ENCODE results near the gene EIF2B5.
"Not testable (repeated sequence)": the region's sequence is repeated elsewhere in the genome, so short reads cannot be mapped to it uniquely, and the experiment has no call there.

EIF2B5 gene

DNA sequence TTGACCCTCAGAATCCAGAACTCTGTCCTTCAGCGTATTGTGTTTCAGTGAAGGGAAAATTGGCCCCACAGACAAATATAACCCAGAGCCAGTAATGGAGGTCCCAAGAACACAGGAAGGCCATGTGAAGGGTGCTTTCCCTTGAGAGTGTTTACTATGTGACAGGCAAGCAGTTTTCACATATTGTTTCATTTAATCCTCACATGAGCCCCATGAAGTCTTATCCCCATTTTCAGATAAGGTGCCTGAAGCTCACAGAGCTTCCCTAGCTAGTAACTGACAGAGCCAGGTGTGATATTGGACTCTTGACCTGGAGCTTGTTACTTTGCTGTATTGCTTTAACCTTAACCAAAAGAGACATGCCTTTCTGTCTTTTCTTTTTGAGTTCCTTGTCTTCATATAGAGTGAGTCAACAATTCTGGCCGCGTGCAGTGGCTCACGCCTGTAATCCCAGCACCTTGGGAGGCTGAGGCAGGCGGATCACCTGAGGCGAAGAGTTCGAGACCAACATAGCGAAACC, 10.7 kb downstream of the EIF2B5 start:
- DNase-seq (ENCODE audit: low read depth) = no peak

DNA sequence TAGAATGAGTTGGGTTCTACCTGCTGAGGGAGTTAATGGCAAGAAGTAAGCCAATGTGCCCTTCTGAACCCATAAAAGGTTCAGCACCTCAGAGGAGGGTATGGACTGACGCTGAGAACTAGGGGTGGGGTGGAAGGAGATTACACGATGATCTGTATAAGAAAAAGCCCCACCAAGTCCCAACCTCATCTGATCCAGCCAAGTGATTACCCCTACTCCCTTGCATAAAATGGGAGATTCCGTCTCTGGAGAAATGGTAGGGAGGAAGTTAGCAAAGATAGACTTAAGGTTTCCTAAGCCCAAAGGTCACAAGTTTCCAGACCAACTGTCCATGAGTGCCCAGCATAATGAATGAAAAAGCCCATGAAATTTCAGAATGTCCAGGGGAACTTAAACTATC, 12.9 kb downstream of the EIF2B5 start:
- DNase-seq (ENCODE audit: low read depth) = no peak

DNA sequence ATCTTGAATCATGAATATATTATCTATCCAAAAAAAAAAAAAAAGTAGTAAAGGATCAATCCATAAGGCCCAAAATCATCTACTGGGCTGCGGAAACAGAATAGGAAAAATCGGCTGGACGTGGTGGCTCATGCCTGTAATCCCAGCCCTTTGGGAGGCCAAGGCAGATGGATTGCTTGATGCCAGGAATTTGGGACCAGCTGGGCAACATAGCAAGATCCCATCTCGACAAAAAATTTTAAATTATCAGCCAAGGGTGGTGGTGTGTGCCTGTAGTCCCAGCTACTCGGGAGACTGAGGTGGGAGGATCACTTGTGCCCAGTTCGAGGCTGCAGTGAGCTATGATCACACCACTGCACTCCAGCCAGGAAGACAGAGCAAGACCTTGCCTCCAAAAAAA, 14.0 kb downstream of the EIF2B5 start:
- DNase-seq (ENCODE audit: low read depth) = no peak

DNA sequence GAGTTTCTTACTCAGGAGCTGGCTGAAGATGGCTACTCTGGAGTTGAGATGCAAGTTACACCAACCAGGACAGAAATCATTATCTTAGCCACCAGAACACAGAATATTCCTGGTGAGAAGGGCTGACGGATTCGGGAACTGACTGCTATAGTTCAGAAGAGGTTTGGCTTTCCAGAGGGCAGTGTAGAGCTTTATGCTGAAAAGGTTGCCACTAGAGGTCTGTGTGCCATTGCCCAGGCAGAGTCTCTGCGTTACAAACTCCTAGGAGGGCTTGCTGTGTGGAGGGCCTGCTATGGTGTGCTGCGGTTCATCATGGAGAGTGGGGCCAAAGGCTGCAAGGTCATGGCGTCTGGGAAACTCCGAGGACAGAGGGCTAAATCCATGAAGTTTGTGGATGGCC, 14.6 kb downstream of the EIF2B5 start:
- not testable (repeated sequence) for DNase-seq (ENCODE audit: low read depth)

DNA sequence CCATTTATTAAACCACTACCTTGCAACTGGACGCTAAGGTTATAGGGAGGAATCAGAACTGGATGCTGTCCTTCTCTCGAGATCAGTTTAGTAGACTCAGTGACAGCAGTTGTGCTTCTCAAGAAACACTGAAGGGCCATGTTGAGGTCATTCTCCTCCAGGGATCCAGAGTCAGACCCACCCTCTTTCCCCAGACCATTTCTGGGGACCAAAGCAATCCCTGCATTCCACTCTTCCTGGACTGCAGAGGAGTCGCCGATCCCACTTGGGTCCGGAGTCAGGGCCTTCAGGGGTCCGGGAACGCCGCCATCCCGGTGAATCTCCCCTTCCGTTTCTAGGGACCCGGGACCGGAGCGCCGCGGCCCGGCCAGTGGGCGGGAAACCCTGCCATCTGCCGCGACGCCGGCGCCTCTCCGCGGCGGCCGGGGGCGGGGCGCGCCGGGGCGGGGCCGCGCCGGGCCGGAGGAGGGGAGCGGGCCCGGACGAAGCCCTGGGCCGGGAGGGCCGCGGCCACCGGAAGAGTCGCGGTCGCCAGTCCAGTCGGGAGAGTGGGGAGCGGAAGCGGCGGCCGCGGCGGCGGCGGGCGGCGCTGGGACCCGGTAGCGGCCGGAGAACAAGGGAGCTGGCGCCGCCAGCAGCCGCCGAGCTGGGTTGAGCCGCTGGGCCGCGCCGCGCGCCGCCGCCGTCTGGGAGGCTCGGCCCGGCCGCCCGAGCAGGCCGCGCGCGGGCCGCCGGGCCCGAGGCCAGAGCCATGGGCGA, 19.9 kb downstream of the EIF2B5 start, which contains the start of gene DVL3:
Gene DVL3, plus strand, starts transcription at position 493 of the 759 bp plus-strand sequence. Its CDS starts 259 bp downstream, at position 752.
- peak; percentile 48 for DNase-seq (ENCODE audit: low read depth)

DNA sequence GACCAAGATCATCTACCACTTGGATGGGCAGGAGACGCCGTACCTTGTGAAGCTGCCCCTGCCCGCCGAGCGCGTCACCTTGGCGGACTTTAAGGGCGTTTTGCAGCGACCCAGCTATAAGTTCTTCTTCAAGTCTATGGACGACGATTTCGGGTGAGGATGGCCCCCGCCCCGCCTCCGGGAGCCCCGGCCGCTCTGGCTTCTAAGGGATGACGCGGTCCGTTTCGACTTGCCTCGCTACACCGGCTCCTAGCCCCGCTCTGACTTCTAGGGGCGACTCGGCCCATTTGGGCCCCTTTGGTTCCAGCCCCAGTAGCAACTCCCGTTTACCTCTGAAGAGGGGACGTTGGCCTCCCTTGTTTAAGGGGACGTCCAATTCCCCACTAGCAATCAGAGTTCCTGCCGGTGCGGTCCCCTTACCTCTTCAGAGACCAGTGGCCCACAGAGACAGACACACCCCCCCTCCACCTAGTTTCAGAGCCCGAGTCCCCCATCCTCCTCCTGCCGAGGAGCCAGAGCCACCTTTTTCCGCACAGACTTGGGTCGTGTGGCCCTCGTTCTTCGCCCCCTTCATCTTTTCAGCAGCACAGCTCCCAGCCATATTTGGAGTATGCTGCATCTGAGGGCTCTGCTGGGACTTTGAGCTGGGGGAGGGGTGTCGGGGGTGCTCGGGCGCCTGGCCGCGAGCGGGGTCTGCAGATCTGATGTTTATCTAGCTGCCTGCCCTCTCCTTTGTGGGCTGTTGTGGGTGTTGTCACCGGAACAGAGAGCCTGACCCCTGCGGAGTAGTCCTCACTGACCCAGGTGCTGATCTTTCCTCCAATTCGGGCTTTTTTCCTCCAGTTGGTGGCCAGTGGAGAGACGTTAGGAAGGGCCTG, 20.7 kb downstream of the EIF2B5 start:
- peak; percentile 33 for DNase-seq (ENCODE audit: low read depth)

DNA sequence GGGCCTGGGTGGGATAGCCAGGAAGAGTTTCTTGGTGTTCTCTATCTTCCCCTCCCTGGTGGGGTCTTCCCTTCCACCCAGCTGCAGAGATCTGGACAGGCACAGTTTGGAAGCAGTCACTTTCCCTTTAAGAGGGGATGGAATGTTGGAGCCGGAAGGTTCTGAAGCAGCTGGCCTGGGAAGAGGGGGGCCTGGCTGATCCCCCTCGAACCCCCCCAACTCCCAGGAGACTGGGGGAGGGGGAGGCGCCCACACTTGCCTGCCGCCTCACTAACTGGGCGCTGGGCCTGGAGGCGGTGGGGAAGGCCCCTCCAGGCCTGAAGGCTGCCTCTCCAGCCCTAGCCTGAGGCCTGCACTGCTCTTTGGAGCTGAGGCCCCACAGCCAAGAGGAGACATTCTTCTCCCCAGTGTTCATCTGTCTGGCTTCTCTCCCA, 21.4 kb downstream of the EIF2B5 start:
- no peak for DNase-seq (ENCODE audit: low read depth)

DNA sequence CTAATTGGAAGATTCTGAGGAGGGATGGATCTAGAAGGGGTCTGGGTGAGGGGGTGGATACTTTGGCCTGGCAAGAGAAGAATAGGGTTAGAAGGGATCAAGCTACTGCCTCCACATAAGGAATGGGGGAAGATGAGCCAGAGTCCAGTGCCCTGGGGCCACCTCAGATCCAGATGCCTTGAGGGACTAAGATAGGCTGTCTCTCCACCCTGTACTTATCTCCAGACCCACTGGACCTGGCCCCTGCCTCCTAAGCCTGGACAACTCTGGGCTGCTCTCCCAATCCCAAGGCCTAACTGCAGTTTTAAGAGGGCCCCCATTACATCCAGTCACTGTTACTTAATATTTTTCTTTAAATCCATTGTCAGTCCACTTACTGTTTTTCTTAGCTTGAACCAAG, 22.0 kb downstream of the EIF2B5 start:
- DNase-seq (ENCODE audit: low read depth) = no peak

DNA sequence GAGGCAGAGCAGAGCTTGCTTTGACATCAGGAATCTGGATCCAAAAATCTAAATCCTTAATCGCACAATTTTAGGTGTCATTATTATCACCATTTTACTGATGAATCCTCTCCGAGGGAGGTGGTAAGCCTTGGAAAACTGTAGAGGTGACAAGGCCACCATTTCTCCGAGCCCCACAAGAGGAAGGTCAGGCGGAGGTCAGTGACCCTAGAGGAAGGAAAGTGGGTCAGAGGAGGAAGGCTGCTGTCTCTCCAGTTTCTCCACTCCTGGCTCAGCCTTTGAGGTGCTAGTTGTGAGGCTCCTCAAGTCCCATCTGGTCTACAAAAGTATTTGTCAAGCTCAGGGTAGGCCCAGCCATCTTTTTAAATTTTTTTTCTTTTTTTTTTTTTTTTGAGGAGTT, 23.2 kb downstream of the EIF2B5 start:
- no peak for DNase-seq (ENCODE audit: low read depth)

DNA sequence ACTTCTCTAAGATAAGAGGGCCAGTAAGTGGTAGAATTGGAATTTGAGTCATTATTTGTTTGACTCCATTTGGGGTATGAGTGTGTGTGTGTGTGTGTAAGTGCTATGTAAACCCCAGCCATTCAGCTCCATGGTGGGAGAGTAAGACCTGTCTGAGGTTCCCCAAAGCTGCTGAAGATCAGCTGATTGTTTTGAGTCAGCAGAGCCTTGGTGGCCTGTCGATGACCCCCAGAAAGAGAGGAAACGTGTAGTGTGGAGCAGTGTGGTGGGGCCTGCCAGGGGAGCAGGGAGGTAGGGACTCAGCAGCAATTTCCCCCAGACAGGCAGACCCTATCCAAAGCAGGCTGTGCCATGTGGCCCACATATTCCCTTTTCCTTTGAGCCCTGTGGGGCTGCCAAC, 25.3 kb downstream of the EIF2B5 start:
- DNase-seq (ENCODE audit: low read depth) = no peak

DNA sequence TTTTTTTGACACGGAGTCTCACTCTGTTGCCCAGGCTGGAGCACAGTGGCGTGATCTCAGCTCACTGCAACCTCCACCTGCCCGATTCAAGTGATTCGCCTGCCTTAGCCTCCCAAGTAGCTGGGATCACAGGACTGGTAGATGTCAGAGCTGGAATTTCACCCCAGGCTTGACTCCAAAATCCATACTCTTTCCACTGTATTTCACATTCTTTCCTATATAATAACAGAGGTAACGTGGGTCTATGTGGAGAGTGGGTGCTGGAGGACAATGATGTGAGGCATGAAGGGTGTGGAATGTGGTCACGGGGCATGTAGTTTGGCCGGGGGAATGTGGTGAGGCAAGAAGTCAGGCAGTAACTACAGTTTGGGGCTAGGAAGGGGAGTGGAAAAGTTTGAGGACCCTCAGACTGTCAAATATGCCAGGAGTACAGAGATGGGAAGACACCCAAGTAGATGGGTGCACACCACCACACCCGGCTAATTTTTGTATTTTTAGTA, 27.5 kb downstream of the EIF2B5 start:
- not testable (repeated sequence) for DNase-seq (ENCODE audit: low read depth)

DNA sequence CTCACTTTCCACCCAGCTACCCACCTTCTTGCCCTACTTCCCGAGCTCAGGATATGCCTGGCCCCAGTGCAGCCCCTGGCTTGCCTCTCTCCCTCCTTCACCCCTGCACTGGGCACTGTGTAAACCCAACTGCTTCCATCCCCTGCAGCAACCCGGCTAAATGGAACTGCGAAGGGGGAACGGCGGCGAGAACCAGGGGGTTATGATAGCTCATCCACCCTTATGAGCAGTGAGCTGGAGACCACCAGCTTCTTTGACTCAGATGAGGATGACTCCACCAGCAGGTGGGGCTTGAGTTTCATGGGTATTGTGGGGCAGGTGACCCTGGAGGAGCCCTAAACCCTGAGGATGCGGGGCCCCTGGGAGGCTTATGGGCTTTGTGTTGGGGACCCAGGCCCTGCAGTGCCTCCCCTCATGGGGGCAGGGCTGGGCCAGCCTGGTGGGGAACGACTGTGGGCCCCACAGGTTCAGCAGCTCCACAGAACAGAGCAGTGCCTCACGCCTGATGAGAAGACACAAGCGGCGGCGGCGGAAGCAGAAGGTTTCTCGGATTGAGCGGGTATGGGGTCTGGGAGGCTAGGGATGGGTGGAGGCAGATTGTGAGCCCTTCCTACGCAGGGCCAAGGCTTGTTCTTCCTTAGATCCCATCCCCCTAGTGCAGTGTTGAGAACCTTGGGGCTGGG, 29.6 kb downstream of the EIF2B5 start:
- no peak for DNase-seq (ENCODE audit: low read depth)

DNA sequence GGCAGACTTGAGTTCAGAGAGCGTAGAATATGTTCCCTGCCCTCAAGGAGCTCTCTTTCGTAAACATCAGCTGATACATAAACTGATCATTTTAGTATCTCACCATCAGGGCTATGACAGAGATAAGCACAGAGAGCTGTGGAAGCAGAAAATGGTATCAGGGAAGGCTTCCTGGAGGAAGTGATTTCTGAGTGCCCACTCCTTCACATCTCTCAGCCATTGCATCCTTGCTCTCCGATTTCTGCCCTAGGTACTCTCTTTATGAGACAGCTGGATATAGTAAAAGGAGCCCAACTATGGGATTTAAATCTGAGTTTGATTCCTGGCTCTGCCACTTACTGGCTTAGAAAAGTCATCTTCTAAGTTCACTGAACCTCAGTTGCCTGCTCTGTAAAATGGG, 30.4 kb downstream of the EIF2B5 start:
- no peak for DNase-seq (ENCODE audit: low read depth)

DNA sequence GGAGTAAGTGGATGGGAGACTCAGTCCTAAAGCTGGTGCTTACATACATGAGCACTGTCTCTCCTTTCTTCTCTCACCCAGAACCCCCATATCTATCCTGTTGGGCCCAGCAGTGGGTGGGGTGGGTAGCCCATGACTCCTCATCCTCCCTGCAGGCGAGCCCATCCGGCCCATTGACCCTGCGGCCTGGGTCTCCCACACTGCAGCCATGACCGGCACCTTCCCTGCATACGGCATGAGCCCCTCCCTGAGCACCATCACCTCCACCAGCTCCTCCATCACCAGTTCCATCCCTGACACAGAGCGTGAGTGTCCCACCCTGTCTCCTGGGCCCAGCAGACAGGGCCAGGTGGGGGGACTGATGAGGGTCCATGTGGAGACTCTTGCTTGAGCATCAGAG, 31.5 kb downstream of the EIF2B5 start:
- DNase-seq (ENCODE audit: low read depth) = no peak

DNA sequence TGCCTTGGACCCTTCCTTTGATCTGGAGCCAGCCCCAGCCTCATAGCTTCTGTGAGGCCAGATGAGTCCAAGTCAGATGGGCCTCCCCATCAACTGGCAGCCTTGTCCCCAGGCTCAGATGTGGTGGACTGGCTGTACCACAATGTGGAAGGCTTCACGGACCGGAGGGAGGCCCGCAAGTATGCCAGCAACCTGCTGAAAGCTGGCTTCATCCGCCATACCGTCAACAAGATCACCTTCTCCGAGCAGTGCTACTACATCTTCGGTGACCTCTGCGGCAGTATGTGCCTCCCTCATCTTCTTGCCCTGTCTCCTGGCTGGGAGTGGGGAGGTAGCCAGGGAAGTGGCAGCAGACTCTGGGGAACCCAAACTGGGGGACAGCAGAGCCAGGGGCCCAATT, 32.6 kb downstream of the EIF2B5 start:
- no peak for DNase-seq (ENCODE audit: low read depth)

DNA sequence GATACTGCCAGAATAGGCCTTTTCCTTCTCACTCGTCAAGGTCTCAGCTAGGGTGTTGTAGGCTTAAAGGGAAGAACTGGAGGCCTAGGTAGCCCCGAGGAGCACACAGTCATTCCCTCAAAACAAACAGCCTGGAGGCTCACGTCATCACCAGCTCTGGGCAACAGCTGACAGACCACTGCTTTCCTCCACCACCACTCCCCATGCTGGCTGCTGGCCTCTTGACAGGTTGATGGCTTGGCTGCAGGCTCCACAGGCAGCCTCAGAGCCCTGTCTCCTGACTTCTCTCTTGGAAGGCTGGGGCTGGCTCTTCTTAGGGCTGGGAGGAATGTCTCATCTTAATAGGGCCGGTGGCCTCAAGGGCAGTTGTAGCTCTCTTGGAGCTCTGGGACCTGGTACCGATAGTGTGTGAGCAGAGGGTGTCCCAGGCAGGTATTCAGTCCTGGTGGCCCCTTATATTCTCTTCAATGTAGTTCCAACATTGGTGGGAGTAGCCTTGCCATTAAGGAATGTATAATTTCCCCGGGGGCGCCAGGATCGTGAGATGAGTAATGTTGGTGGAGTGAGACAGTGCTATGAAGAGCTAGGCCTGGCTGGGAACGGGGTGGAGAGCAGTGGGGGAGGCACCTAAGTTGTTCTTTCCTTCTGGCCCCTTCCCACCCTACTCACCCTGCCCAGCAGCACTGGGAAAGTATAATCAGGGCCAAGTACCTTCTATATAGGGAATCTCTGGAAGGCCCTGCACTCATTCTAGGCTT, 33.4 kb downstream of the EIF2B5 start:
- DNase-seq (ENCODE audit: low read depth) = no peak

DNA sequence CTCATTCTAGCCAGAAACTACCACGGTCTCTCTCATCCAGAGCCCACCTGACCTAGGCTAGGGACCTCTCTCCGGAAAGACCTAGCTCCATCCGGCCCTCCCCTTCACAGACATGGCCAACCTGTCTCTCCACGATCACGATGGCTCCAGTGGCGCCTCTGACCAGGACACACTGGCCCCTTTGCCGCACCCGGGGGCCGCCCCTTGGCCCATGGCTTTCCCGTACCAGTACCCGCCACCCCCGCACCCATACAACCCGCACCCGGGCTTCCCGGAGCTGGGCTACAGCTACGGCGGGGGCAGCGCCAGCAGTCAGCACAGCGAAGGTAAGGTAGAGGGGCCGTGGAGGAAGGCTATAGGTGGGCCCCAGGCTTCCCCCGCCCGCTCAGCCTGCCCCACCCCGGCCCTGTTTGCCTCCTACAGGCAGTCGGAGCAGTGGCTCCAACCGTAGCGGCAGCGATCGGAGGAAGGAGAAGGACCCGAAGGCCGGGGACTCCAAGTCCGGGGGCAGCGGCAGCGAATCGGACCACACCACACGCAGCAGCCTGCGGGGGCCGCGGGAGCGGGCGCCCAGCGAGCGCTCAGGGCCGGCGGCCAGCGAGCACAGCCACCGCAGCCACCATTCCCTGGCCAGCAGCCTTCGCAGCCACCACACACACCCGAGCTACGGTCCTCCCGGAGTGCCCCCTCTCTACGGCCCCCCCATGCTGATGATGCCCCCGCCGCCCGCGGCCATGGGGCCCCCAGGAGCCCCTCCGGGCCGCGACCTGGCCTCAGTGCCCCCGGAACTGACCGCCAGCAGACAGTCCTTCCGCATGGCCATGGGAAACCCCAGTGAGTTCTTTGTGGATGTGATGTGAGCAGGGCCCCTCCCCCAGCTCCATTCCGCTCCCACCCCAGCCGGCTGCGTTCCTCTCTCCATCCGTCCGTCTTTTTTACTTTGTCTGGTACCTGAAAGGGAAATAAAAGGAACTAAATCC, 35.0 kb downstream of the EIF2B5 start:
- no peak for DNase-seq (ENCODE audit: low read depth)

DNA sequence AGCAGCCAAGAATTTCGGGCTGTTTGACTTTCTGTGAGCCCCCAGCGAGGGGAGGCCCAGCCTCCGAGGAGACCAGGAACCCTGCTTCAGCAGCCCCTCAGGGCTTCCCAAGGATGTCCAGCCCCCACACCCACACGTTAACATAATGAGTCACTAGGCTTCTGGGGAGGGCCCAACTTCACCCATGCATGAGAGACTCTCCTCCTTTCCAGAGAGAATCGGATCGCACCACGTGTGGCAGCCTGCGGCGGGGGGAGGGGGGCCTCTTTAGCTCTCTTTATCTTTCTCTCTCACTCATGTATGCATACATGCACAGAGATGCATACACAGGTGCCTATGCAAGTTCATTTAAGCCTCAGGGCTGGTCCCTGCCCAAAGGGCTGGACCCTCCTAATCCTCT, 36.4 kb downstream of the EIF2B5 start:
- DNase-seq (ENCODE audit: low read depth) = no peak

DNA sequence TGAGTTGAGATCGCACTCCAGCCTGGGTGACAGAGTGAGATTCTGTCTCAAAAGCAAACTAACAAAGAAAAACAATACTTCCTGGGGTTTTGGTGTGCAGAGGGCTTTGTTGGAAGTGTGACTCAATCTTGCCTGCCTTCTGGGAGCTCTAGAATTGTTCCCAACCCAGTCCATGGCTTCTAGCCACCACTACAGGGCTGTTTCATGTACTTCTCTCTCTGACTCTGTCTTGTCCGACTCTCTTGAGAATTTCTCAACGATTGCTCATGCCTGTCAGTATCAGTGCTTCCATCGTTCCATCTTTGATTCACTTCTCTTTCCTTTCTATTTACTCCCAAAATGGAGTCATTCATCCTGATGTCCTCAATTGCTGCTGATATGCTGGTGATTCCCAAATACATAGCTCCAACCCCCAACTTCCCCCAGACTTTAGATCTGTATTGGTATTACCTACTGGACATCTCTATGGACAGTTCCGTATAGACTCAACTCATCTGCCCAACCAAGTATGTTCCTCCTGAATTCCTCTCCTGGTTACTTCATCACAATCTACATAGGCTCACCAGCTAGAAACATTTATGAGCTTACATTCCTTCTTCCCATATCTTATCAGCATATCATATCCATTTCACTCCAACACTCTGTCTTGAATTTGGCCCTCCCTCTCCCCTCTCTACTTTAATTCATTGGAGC, 37.7 kb downstream of the EIF2B5 start:
- DNase-seq (ENCODE audit: low read depth) = no peak

DNA sequence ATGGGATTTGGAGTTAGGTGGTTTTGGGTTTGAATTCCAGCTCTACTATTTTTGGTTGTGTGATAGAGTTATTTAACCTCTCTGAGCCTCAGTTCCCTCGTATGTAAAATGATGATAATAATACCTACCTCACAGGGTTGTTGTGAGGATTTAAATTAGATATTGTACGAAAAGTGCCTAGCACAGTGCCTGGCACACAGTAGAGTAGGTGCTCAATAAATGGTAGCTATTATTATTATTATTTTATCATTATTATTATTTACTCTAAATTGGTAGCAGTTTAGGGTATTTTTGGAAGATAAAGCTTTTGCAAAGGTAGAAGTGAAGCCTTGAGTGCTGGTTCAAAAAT, 38.2 kb downstream of the EIF2B5 start:
- no peak for DNase-seq (ENCODE audit: low read depth)

Measured in stimulated activated CD8-positive, alpha-beta memory T cell treated with anti-CD3 and anti-CD28 coated beads, Interleukin-12 subunit alpha, Interleukin-12 subunit beta, amount 100 ng/mL, for 4 hours (primary cell).